Measurements from ENCODE around the gene TRIM42. TPM values are rescaled to one million over a fixed set of nuclear protein-coding genes. Genes with fewer than 3 reads are reported as not detected.

The TRIM42 gene
- total RNA-seq, 1 donor from 2014 or later: not detected

- TF ChIP-seq CTCF (IDR thresholded peaks at IDR 0.05): no peak
- Histone ChIP-seq H3K4me1 (no peaks in the 10 kb centered on the region), H3K4me3 (no peak overlapping the region), H3K9me3 (no peaks in the 10 kb centered on the region), H3K36me3 (no peaks in the 10 kb centered on the region), H3K27me3 (no peaks in the 10 kb centered on the region), H3K27ac (no peak overlapping the region)
- intact Hi-C loops (cut with DNase I): no loop called here
- ATAC-seq (no peak), DNase-seq (no peak)
Observed at GRCh38 chr3:140748171-140748570, 70.3 kb downstream of the TRIM42 start.

- no peak for TF ChIP-seq CTCF (IDR thresholded peaks at IDR 0.05)
- DNase-seq (no peak), ATAC-seq (no peak)
- no peaks in the 10 kb centered on the region for H3K27me3 ChIP-seq
- intact Hi-C loops (cut with DNase I): no loop called here
- H3K4me1 ChIP-seq: no peaks in the 10 kb centered on the region
- no peaks in the 10 kb centered on the region for H3K9me3 ChIP-seq
- no peak overlapping the region for H3K27ac ChIP-seq
- no peak overlapping the region for H3K4me3 ChIP-seq
- no peaks in the 10 kb centered on the region for H3K36me3 ChIP-seq
Observed at GRCh38 chr3:140748903-140749302, 71.0 kb downstream of the TRIM42 start.

Measured in upper lobe of right lung (tissue), 1 donor.